Stimulated activated CD4-positive, alpha-beta T cell treated with anti-CD3 and anti-CD28 coated beads, TNF-alpha, amount 100 ng/mL, for 1 hour (primary cell): ENCODE measurements around the gene XPO6.

Experiments used
- DNase-seq, 3 donors: peaks; one replicate each; pipeline ENCODE4 v3.0.0-alpha.2; 2020; ENCODE audit warnings: low read depth in 3 of 3, low spot score in 1 of 3

Gene XPO6

GRCh38 chr16:28064150-28064549 is 147.6 kb downstream of the XPO6 start:
- no peak for DNase-seq

GRCh38 chr16:28063591-28064061 is 148.1 kb downstream of the XPO6 start, which contains the start of gene GSG1L:
GSG1L (minus strand) TSS chr16:28063714; CDS start chr16:28063424, 290 bp downstream.
- no peak for DNase-seq

GRCh38 chr16:28062847-28063521 is 148.8 kb downstream of the XPO6 start:
- DNase-seq, result no peak

- no peak for DNase-seq
Measured at GRCh38 chr16:28062261-28062846, 149.4 kb downstream of the XPO6 start.

- no peak for DNase-seq
Measured at GRCh38 chr16:28061352-28062101, 150.2 kb downstream of the XPO6 start.

GRCh38 chr16:28059841-28060575 is 151.8 kb downstream of the XPO6 start:
- no peak for DNase-seq

- no peak for DNase-seq
Measured at GRCh38 chr16:28058839-28059589, 152.8 kb downstream of the XPO6 start.

GRCh38 chr16:28057949-28058348 is 153.8 kb downstream of the XPO6 start:
- no peak for DNase-seq

GRCh38 chr16:28053461-28053860 is 158.3 kb downstream of the XPO6 start:
- DNase-seq, result no peak

- no peak for DNase-seq
Measured at GRCh38 chr16:28052274-28053128, 159.3 kb downstream of the XPO6 start.

GRCh38 chr16:28051486-28051885 is 160.3 kb downstream of the XPO6 start:
- no peak for DNase-seq
